K562 (cell line): ENCODE data around the gene UPF2. TPM values are rescaled to one million over a fixed set of nuclear protein-coding genes. Genes with fewer than 3 reads are reported as not detected.
A peak's percentile ranks its signal among the peaks of the same experiment; 100 is the strongest.

Source experiments
- ARNT ChIP-seq, 2 experiments: fragments of 450-650 bp; IDR thresholded peaks; 2 replicates each; pipeline ENCODE4 v1.6.1; 2016; ENCODE audit warnings: mild to moderate bottlenecking in 1 of 2
- ATF3 ChIP-seq, 2 experiments: fragments of 450-650 bp in 1 of 2; sonication (generic) in 1 of 2; formaldehyde crosslinking in 1 of 2; IDR thresholded peaks in 1 of 2; conservative IDR thresholded peaks in 1 of 2; 2 replicates each; pipeline versions ENCODE4 v1.6.1 to v1.8.1; 2016 to 2023; ENCODE audit warnings: mild to moderate bottlenecking in 2 of 2, moderate library complexity in 2 of 2, inconsistent platforms in 1 of 2, missing genetic modification reagents in 1 of 2
- BDP1 ChIP-seq: IDR thresholded peaks from 3 replicates; pipeline ENCODE4 v1.6.1; 2011; ENCODE audit not compliant: insufficient read length, insufficient read depth
- BRF1 ChIP-seq: IDR thresholded peaks from 3 replicates; pipeline ENCODE4 v1.6.1; 2011; ENCODE audit warnings: borderline replicate concordance, mild to moderate bottlenecking; ENCODE audit not compliant: insufficient read length; ENCODE audit errors: extremely low read depth
- CBX2 ChIP-seq: fragments of 200-600 bp; sonication (generic); IDR thresholded peaks from one replicate; pipeline ENCODE4 v1.6.1; 2012; ENCODE audit warnings: mild to moderate bottlenecking, low read length, inconsistent platforms; ENCODE audit not compliant: insufficient read depth, poor library complexity, severe bottlenecking
- CBX5 ChIP-seq: IDR thresholded peaks from 2 replicates; pipeline ENCODE4 v1.6.1; 2014; ENCODE audit warnings: low read depth, borderline replicate concordance
- E2F3 ChIP-seq: fragments of 250-450 bp; sonication (Bioruptor Pico); IDR thresholded peaks from 2 replicates; pipeline ENCODE4 v1.4.0; 2020; ENCODE audit warnings: mild to moderate bottlenecking
- HDAC6 ChIP-seq: IDR thresholded peaks from 2 replicates; pipeline ENCODE4 v1.6.1; 2012; ENCODE audit warnings: low read depth, mild to moderate bottlenecking, control low read depth, inconsistent platforms, low read length, moderate library complexity
- HNRNPLL ChIP-seq: fragments of 200-400 bp; formaldehyde crosslinking; IDR thresholded peaks from 2 replicates; pipeline ENCODE4 v1.6.1; 2017; ENCODE audit warnings: low read length, low read depth, mild to moderate bottlenecking; ENCODE audit not compliant: poor library complexity, severe bottlenecking
- KDM2B ChIP-seq: fragments of 250-450 bp; sonication (Bioruptor Pico); IDR thresholded peaks from 2 replicates; pipeline ENCODE4 v1.8.0; 2021; ENCODE audit warnings: mild to moderate bottlenecking, moderate library complexity
- NFRKB ChIP-seq: fragments of 450-650 bp; IDR thresholded peaks from 2 replicates; pipeline ENCODE4 v1.6.1; 2016; ENCODE audit warnings: low read depth
- NFXL1 ChIP-seq: fragments of 450-650 bp; formaldehyde crosslinking; IDR thresholded peaks from 2 replicates; pipeline ENCODE4 v1.4.0; 2021; ENCODE audit warnings: mild to moderate bottlenecking
- POLR3A ChIP-seq: IDR thresholded peaks from 2 replicates; pipeline ENCODE4 v1.6.1; 2011; ENCODE audit warnings: borderline replicate concordance, mild to moderate bottlenecking, moderate library complexity; ENCODE audit not compliant: insufficient read length, insufficient read depth; ENCODE audit errors: extremely low read depth
- TCF7L2 ChIP-seq: fragments of 150-350 bp; IDR thresholded peaks from 2 replicates; pipeline ENCODE4 v1.6.1; 2016; ENCODE audit warnings: low read depth, mild to moderate bottlenecking, low read length, moderate library complexity
- TRIM28 ChIP-seq: fragments of 450-650 bp; IDR thresholded peaks from 2 replicates; pipeline ENCODE4 v1.6.1; 2017
- ZBTB33 ChIP-seq: sonication (generic); formaldehyde crosslinking; IDR thresholded peaks from 2 replicates; pipeline ENCODE4 v1.8.1; 2023; ENCODE audit warnings: mild to moderate bottlenecking, missing genetic modification reagents
- ZNF696 ChIP-seq: fragments of 250-450 bp; sonication (Bioruptor Pico); conservative IDR thresholded peaks from 2 replicates; pipeline ENCODE4 v1.4.0; 2020; ENCODE audit warnings: mild to moderate bottlenecking, moderate library complexity
- ZNF764 ChIP-seq: fragments of 250-450 bp; sonication (Bioruptor Pico); IDR thresholded peaks from 2 replicates; pipeline ENCODE4 v1.4.0; 2020; ENCODE audit warnings: low read depth, mild to moderate bottlenecking, moderate library complexity
- polyA plus RNA-seq, 8 experiments: library from polyadenylated mRNA; depleted of rRNA in 4 of 8; stranded (reverse) in 5 of 8; unstranded in 3 of 8; fragments of >200 nt; fragmentation: Nextera tagmentation in 2 of 8; fragmentation: Illumina TruSeq in 1 of 8; extraction: Ambion mirVana in 2 of 8; extraction: Trizol in 1 of 8; gene quantifications; 2 replicates each; pipeline versions ENCODE4 v1.2.1 to v1.2.3, GENCODE V29; 2011 to 2014; ENCODE audit warnings: inconsistent platforms in 1 of 8, missing spikeins in 1 of 8
- total RNA-seq, 7 experiments: library from RNA; depleted of rRNA in 6 of 7; stranded (reverse); fragments of >200 nt in 6 of 7; fragmentation: Illumina TruSeq in 2 of 7; extraction: Trizol in 2 of 7; gene quantifications; 2 replicates each; pipeline versions ENCODE4 v1.2.1 to v1.2.3, GENCODE V29; 2011 to 2021; ENCODE audit warnings: low replicate concordance in 1 of 7
- TF ChIP-seq, protein P1 (sequence below), 2 experiments: fragments of 450-650 bp; conservative IDR thresholded peaks; 2 replicates each; pipeline ENCODE4 v1.6.1; 2017; ENCODE audit warnings: mild to moderate bottlenecking in 2 of 2, moderate library complexity in 2 of 2
- TF ChIP-seq, protein P2 (sequence below): fragments of 450-650 bp; formaldehyde crosslinking; IDR thresholded peaks from 2 replicates; pipeline ENCODE4 v1.4.0; 2020; ENCODE audit warnings: mild to moderate bottlenecking
- TF ChIP-seq, protein P3 (sequence below): sonication (generic); formaldehyde crosslinking; IDR thresholded peaks from 2 replicates; pipeline ENCODE4 v1.8.0; 2022; ENCODE audit warnings: mild to moderate bottlenecking, missing genetic modification reagents

The UPF2 gene
- total and polyA plus RNA-seq, 9 of the 15 experiments (the other 6 are each of a cell fraction or from before 2014, with no cell fraction given) = 13.9 to 37.7 (median 23.7) TPM

- TF ChIP-seq BRF1 (no peak), KDM2B (CRISPR knock-in tag) (no peak), ARNT (IDR thresholded peaks at IDR 0.05) (peak; percentile 28 to 58; a peak in 2 of 4 replicates), NFXL1 (CRISPR knock-in tag) (0 out of 2 replicates have a peak, but pooled peaks have one; percentile 53), HDAC6 (no peak), ZBTB33 (peak; percentile 63; the same call in 1 of the 2 replicates), ZNF696 (CRISPR knock-in tag) (no peak), E2F3 (CRISPR knock-in tag) (peak; percentile 19; the same call in 1 of the 2 replicates), POLR3A (no peak), ATF3 (IDR thresholded peaks at IDR 0.05) (peak; percentile 74), ATF3 (CRISPR knock-in tag; conservative IDR thresholded peaks at IDR 0.05) (peak; percentile 75; the same call in 1 of the 2 replicates), TRIM28 (0 out of 2 replicates have a peak, but pooled peaks have one; percentile 37), TCF7L2 (no peak), HNRNPLL (no peak), ZNF764 (CRISPR knock-in tag) (no peak), CBX2 (no peak), CBX5 (no peak), BDP1 (no peak), NFRKB (peak; percentile 97)
- TF ChIP-seq, protein P1, sequence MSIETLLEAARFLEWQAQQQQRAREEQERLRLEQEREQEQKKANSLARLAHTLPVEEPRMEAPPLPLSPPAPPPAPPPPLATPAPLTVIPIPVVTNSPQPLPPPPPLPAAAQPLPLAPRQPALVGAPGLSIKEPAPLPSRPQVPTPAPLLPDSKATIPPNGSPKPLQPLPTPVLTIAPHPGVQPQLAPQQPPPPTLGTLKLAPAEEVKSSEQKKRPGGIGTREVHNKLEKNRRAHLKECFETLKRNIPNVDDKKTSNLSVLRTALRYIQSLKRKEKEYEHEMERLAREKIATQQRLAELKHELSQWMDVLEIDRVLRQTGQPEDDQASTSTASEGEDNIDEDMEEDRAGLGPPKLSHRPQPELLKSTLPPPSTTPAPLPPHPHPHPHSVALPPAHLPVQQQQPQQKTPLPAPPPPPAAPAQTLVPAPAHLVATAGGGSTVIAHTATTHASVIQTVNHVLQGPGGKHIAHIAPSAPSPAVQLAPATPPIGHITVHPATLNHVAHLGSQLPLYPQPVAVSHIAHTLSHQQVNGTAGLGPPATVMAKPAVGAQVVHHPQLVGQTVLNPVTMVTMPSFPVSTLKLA (conservative IDR thresholded peaks at IDR 0.05) = peak in 1 of 2 experiments; percentile 76; a peak in 2 of 4 replicates
- TF ChIP-seq, protein P2, sequence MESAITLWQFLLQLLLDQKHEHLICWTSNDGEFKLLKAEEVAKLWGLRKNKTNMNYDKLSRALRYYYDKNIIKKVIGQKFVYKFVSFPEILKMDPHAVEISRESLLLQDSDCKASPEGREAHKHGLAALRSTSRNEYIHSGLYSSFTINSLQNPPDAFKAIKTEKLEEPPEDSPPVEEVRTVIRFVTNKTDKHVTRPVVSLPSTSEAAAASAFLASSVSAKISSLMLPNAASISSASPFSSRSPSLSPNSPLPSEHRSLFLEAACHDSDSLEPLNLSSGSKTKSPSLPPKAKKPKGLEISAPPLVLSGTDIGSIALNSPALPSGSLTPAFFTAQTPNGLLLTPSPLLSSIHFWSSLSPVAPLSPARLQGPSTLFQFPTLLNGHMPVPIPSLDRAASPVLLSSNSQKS (CRISPR knock-in tag) = no peak
- TF ChIP-seq, protein P3, sequence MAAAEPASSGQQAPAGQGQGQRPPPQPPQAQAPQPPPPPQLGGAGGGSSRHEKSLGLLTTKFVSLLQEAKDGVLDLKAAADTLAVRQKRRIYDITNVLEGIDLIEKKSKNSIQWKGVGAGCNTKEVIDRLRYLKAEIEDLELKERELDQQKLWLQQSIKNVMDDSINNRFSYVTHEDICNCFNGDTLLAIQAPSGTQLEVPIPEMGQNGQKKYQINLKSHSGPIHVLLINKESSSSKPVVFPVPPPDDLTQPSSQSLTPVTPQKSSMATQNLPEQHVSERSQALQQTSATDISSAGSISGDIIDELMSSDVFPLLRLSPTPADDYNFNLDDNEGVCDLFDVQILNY (CRISPR knock-in tag) = no peak
Measured at GRCh38 chr10:11898372-11899066, 144.1 kb downstream of the UPF2 start (continued).
